Peyer's patch (tissue), 4 donors: Measurements from ENCODE around the gene PPP1R37.

Source experiments
- POLR2A ChIP-seq, 2 donors: fragments of 450-650 bp; IDR thresholded peaks; one replicate each; pipeline ENCODE4 v1.5.1; 2017; ENCODE audit warnings: antibody characterized with exemption in 2 of 2, mild to moderate bottlenecking in 2 of 2, moderate library complexity in 2 of 2
- TF ChIP-seq, protein P1 (sequence below), 6 experiments: fragments of 450-650 bp in 4 of 6; fragments of 200-600 bp in 2 of 6; sonication (generic) in 1 of 6; IDR thresholded peaks; one replicate each; pipeline ENCODE4 v1.5.1; 2017 to 2019; ENCODE audit warnings: antibody characterized with exemption in 6 of 6, mild to moderate bottlenecking in 3 of 6, moderate library complexity in 1 of 6

DNA sequence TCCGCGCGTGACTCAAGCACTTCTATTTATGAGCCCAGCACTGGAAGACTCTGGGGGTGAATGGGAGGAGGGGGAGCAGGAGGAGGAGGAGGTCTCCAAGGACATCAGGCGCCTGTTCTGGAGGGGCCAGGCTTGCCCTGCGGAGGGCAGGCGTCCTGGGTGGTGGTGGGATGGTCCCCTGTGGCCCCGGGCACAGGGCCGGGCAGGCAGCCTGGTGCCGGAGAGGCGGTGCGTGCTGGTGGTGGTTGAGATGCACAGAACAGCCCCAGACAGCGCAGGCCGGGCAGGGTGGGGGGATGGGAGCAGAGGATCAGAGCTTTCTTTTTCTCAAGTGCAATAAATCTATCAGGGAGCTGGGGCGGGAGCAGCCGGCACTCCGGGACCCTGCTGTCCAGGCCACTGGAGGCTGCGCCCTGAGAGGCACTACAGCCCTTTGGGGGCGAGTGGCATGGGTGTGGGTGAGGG, 53.8 kb downstream of the PPP1R37 start:
- TF ChIP-seq, protein P1, sequence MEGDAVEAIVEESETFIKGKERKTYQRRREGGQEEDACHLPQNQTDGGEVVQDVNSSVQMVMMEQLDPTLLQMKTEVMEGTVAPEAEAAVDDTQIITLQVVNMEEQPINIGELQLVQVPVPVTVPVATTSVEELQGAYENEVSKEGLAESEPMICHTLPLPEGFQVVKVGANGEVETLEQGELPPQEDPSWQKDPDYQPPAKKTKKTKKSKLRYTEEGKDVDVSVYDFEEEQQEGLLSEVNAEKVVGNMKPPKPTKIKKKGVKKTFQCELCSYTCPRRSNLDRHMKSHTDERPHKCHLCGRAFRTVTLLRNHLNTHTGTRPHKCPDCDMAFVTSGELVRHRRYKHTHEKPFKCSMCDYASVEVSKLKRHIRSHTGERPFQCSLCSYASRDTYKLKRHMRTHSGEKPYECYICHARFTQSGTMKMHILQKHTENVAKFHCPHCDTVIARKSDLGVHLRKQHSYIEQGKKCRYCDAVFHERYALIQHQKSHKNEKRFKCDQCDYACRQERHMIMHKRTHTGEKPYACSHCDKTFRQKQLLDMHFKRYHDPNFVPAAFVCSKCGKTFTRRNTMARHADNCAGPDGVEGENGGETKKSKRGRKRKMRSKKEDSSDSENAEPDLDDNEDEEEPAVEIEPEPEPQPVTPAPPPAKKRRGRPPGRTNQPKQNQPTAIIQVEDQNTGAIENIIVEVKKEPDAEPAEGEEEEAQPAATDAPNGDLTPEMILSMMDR (IDR thresholded peaks at IDR 0.05), result no peak
- TF ChIP-seq POLR2A (IDR thresholded peaks at IDR 0.05), result no peak
